ENCODE measurements around the gene DNAJA4. TPM values are rescaled to one million over a fixed set of nuclear protein-coding genes. Genes with fewer than 3 reads are reported as not detected.

Gene DNAJA4
- total RNA-seq, 4 donors from 2014 or later: 9.9 to 33.9 (median 24.5) TPM

DNA sequence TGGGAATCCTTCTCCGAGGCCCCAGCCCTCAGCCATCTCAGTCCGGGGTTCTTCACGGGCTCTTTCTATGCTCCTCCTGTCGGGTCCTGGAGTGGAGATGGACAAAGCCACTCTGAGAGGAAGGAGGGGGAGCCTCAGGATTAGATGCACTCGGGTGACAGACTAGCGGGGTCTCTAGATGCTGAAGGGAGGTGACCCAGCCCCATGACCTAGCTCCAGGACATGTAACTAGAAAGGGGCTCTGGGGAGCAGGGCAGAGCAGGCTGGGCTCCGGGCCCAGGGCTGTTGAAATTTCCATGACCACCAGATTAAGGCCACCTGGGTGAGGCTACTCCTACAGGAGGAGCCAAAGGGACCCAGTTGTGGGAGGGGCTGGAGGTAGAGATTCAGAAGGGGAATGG, 49.8 kb downstream of the DNAJA4 start:
- no peaks in the 10 kb centered on the region for H3K9me3 ChIP-seq
- no peak overlapping the region for H3K27ac ChIP-seq
- no peak overlapping the region for H3K4me3 ChIP-seq
- no peaks in the 10 kb centered on the region for H3K4me1 ChIP-seq
- TF ChIP-seq POLR2A (IDR thresholded peaks at IDR 0.05): no peak
- TF ChIP-seq, protein P1, sequence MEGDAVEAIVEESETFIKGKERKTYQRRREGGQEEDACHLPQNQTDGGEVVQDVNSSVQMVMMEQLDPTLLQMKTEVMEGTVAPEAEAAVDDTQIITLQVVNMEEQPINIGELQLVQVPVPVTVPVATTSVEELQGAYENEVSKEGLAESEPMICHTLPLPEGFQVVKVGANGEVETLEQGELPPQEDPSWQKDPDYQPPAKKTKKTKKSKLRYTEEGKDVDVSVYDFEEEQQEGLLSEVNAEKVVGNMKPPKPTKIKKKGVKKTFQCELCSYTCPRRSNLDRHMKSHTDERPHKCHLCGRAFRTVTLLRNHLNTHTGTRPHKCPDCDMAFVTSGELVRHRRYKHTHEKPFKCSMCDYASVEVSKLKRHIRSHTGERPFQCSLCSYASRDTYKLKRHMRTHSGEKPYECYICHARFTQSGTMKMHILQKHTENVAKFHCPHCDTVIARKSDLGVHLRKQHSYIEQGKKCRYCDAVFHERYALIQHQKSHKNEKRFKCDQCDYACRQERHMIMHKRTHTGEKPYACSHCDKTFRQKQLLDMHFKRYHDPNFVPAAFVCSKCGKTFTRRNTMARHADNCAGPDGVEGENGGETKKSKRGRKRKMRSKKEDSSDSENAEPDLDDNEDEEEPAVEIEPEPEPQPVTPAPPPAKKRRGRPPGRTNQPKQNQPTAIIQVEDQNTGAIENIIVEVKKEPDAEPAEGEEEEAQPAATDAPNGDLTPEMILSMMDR (IDR thresholded peaks at IDR 0.05): no peak
- no peak for TF ChIP-seq EP300 (IDR thresholded peaks at IDR 0.05)
- TF ChIP-seq POLR2AphosphoS5 (IDR thresholded peaks at IDR 0.05): no peak
- WGBS, 2 donors (ENCODE audit: low coverage in 1 of 2): no CpG with 5 or more reads among the region's 7 CpGs
- no peaks in the 10 kb centered on the region for H3K36me3 ChIP-seq
- H3K27me3 ChIP-seq: peaks cover 28% of the 10 kb centered on the region
- no peak for ATAC-seq

DNA sequence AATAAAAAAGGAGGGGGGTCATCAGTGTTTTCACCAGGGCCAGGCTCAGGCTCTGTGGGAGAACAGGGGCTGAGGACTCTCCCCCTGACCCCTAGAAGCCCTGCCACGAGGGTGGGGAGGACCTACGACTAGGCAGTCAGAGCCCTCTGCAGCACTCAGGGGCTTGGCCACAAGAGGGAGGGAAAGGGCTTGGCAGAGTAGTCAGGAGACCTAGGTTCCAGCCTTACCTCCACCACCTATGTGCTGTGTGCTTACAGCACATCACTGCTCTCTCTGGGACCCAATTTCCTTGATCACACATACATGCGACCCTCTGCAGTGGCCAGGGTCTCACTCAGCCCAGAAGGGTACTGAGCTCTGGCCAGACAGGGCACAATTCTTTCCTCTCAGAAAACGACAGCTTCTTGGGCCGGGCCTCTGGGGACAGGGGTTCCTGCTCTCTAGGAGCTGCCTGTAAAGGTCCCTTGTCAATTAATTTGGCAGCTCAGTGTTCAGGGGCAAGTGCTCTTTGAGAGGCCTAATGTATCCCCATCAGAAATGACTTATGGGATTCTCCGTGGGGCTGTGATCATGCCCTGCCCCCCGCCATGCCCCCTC, 51.4 kb downstream of the DNAJA4 start:
- ATAC-seq: no peak
- Histone ChIP-seq H3K36me3 (no peaks in the 10 kb centered on the region), H3K27ac (no peak overlapping the region), H3K27me3 (peaks cover 23% of the 10 kb centered on the region), H3K4me3 (no peak overlapping the region), H3K9me3 (no peaks in the 10 kb centered on the region), H3K4me1 (no peaks in the 10 kb centered on the region)
- TF ChIP-seq POLR2A (IDR thresholded peaks at IDR 0.05) (no peak), EP300 (IDR thresholded peaks at IDR 0.05) (no peak), POLR2AphosphoS5 (IDR thresholded peaks at IDR 0.05) (no peak)
- TF ChIP-seq, protein P1 (IDR thresholded peaks at IDR 0.05): no peak
- 53 to 54% methylated on average over 2 of the region's 7 CpGs for WGBS, 2 donors (ENCODE audit: low coverage in 1 of 2)

DNA sequence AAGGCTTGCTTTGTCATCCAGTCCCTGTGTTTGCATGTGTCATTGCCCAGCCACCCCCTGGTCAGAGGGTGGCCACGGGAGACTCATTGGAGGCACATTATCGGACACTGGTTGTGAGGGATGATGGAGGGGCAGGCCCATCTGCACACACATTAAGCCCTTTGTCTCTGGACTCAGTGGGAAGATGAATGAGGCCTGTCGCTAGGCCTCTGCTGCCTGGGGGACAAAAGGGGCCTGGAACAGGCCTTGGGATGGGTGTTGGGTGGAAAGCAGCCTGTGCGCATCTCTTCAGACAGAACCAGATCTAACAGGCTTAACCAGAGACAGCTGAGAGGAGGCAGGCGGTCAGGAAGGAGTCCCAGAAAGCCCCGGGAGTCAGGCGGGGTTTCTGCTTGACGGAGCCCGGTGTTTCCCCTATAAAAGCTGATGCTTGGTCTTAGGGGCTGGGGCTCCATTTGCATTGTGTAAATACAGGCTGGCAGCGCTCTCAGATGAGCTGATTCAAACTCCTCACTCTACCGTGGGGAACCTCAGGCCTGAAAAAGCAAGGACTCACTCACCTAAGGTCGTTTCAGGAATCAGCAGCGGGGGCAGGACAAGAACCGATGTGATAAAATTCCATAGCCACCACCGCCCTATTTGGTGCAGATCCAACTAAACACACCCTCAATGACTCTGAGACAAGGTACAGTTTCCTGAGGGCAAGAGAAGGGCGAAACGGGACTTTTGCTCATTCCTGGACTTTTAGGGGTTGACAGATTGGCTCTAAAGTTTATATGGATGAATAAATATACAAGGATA, 52.1 kb downstream of the DNAJA4 start:
- TF ChIP-seq, protein P1 (IDR thresholded peaks at IDR 0.05): no peak
- TF ChIP-seq EP300 (IDR thresholded peaks at IDR 0.05) (no peak), POLR2A (IDR thresholded peaks at IDR 0.05) (no peak), POLR2AphosphoS5 (IDR thresholded peaks at IDR 0.05) (no peak)
- ATAC-seq: no peak

DNA sequence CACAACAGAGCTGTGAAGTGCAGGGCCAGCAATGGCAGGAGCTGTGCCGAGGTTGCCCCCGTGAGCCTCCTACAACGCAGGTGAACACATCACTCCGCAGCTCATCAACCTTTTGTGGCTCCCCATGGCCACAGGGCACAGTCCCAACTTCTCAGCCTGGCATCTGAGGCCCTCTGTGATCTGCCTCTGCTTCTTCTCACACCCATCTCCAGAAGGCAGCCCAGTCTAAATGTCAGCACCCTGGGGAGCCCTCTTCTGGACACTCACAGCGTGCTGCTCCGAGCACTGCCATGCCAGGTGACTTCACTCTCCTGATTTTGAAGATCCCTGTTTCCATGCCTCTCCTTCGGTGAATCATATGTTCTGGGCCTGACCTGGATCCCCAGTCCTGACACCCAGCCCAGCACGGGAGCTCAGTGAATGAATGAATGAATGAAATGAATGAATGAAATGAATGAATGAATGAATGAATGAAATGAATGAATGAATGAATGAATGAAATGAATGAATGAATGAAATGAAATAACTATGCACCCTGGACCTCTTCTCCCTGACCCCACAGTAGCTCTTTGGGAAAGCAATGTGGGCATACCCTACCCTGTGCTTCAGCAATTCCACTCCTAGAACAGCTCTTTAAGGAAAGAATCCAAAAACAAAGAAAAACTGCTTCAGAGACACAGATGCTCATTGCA, 52.9 kb downstream of the DNAJA4 start:
- no peak for TF ChIP-seq EP300 (IDR thresholded peaks at IDR 0.05)
- TF ChIP-seq POLR2A (IDR thresholded peaks at IDR 0.05): no peak
- TF ChIP-seq, protein P1 (IDR thresholded peaks at IDR 0.05): no peak
- TF ChIP-seq POLR2AphosphoS5 (IDR thresholded peaks at IDR 0.05): no peak
- 74% methylated on average over 4 of the region's 8 CpGs; no CpG with 5 or more reads in 1 of the 2 donors for WGBS, 2 donors (ENCODE audit: low coverage in 1 of 2)

More for the DNA sequence above, 52.1 kb downstream of the DNAJA4 start:
- WGBS, 2 donors (ENCODE audit: low coverage in 1 of 2): 65 to 74% methylated on average over 5 to 10 of the region's 17 CpGs
- Histone ChIP-seq H3K4me3 (no peak overlapping the region), H3K9me3 (no peaks in the 10 kb centered on the region), H3K27me3 (peaks cover 23% of the 10 kb centered on the region), H3K27ac (no peak overlapping the region), H3K36me3 (no peaks in the 10 kb centered on the region), H3K4me1 (no peaks in the 10 kb centered on the region)

More for the DNA sequence above, 52.9 kb downstream of the DNAJA4 start:
- no peak for ATAC-seq
- H3K27ac ChIP-seq: no peak overlapping the region
- H3K36me3 ChIP-seq: no peaks in the 10 kb centered on the region
- no peaks in the 10 kb centered on the region for H3K4me1 ChIP-seq
- H3K4me3 ChIP-seq: no peak overlapping the region
- H3K27me3 ChIP-seq: peaks cover 23% of the 10 kb centered on the region
- H3K9me3 ChIP-seq: no peaks in the 10 kb centered on the region

All from gastroesophageal sphincter (tissue), 4 donors.